IMR-90 (cell line): ENCODE data around the gene QTRT2. TPM values are rescaled to one million over a fixed set of nuclear protein-coding genes. Genes with fewer than 3 reads are reported as not detected.

Experiments
- ATAC-seq: fragments of 200-7000 bp; cut with Tn5 transposase; 2 replicates; pipeline ENCODE4 v1.9.1; 2020; ENCODE audit warnings: low read depth, mild to moderate bottlenecking, moderate library complexity
- Bru-seq: library from RNA; stranded (reverse); fragments of 400-500 nt; gene quantifications from one replicate; lab custom pipeline; 2021; lab: Mats Ljungman, UMichigan
- BruChase-seq, 2 experiments: library from RNA; stranded (reverse); fragments of 400-500 nt; gene quantifications; one replicate each; lab custom pipeline; 2021; lab: Mats Ljungman, UMichigan
- BruUV-seq: library from RNA; stranded (reverse); fragments of 400-500 nt; replicated peaks from 2 replicates; lab custom pipeline; 2021; lab: Mats Ljungman, UMichigan
- CTCF ChIA-PET: fragments of 300-600 bp; formaldehyde crosslinking; extraction: SDS; loops from one replicate; lab custom pipeline; 2021; ENCODE audit warnings: antibody characterized with exemption; lab: Yijun Ruan, JAX
- POLR2A ChIA-PET: fragments of 300-600 bp; sonication (Branson Sonifier 250); formaldehyde crosslinking; loops from one replicate; lab custom pipeline; 2022; ENCODE audit warnings: antibody characterized with exemption; ENCODE audit not compliant: unreplicated experiment; lab: Charles Lee
- DNase-seq: peaks from one replicate; pipeline ENCODE4 v3.0.0; 2013
- H2AFZ ChIP-seq: replicated peaks from 2 replicates; pipeline ENCODE3; 2013; ENCODE audit warnings: low read length, mild to moderate bottlenecking; ENCODE audit not compliant: poor library complexity
- H2AK5ac ChIP-seq: 2 replicates; pipeline ENCODE4 v1.6.1; 2013; ENCODE audit warnings: low read depth, low read length, inconsistent platforms
- H2AK9ac ChIP-seq: replicated peaks from 2 replicates; pipeline ENCODE3; 2013; ENCODE audit warnings: mild to moderate bottlenecking, low read depth, low read length, moderate library complexity; ENCODE audit not compliant: poor library complexity
- H2BK120ac ChIP-seq: 2 replicates; pipeline ENCODE4 v1.6.1; 2013; ENCODE audit warnings: low read depth, low read length, inconsistent platforms
- H2BK15ac ChIP-seq: 3 replicates; pipeline ENCODE4 v1.6.1; 2013; ENCODE audit warnings: low read depth, low read length, inconsistent platforms
- H2BK20ac ChIP-seq: 2 replicates; pipeline ENCODE4 v1.6.1; 2013; ENCODE audit warnings: low read depth, mild to moderate bottlenecking, inconsistent platforms, low read length, moderate library complexity
- H2BK5ac ChIP-seq: 2 replicates; pipeline ENCODE4 v1.6.1; 2013; ENCODE audit warnings: mild to moderate bottlenecking, low read depth, low read length, inconsistent platforms; ENCODE audit not compliant: poor library complexity, severe bottlenecking
- H3K14ac ChIP-seq: replicated peaks from 2 replicates; pipeline ENCODE4 v1.6.1; 2013; ENCODE audit warnings: low read depth, low read length, inconsistent platforms
- H3K18ac ChIP-seq: 2 replicates; pipeline ENCODE4 v1.6.1; 2013; ENCODE audit warnings: low read depth, low read length, control low read depth
- H3K23ac ChIP-seq: 2 replicates; pipeline ENCODE4 v1.6.1; 2013; ENCODE audit warnings: low read depth, low read length, inconsistent platforms
- H3K27ac ChIP-seq: 2 replicates; pipeline ENCODE4 v1.5.1; 2013; ENCODE audit warnings: mild to moderate bottlenecking, control low read depth, low read length; ENCODE audit not compliant: insufficient read depth
- H3K27me3 ChIP-seq: 2 replicates; pipeline ENCODE4 v1.6.1; 2013; ENCODE audit warnings: low read length; ENCODE audit not compliant: control insufficient read depth, insufficient read depth
- H3K36me3 ChIP-seq: 2 replicates; pipeline ENCODE4 v1.6.1; 2013; ENCODE audit warnings: low read length, mixed read lengths; ENCODE audit not compliant: control insufficient read depth, insufficient read depth
- H3K4ac ChIP-seq: 2 replicates; pipeline ENCODE4 v1.6.1; 2013; ENCODE audit warnings: low read depth, low read length, inconsistent platforms
- H3K4me1 ChIP-seq: 2 replicates; pipeline ENCODE4 v1.6.1; 2013; ENCODE audit warnings: low read length, mixed read lengths; ENCODE audit not compliant: control insufficient read depth, insufficient read depth
- H3K4me2 ChIP-seq: 2 replicates; pipeline ENCODE4 v1.6.1; 2013; ENCODE audit warnings: low read depth, mild to moderate bottlenecking, control low read depth, low read length, moderate library complexity
- H3K4me3 ChIP-seq: 2 replicates; pipeline ENCODE4 v1.5.1; 2013; ENCODE audit warnings: low read depth, mild to moderate bottlenecking, control low read depth, low read length, moderate library complexity; ENCODE audit not compliant: insufficient read depth
- H3K56ac ChIP-seq: 2 replicates; pipeline ENCODE4 v1.6.1; 2013; ENCODE audit warnings: low read length, inconsistent platforms; ENCODE audit not compliant: insufficient read depth; ENCODE audit errors: extremely low read depth
- H3K79me1 ChIP-seq, 2 experiments: 2 replicates each; pipeline ENCODE4 v1.6.1; 2013; ENCODE audit warnings: low read length in 2 of 2, inconsistent platforms in 1 of 2, low read depth in 1 of 2
- H3K9ac ChIP-seq: 2 replicates; pipeline ENCODE4 v1.6.1; 2013; ENCODE audit warnings: low read depth, low read length, control low read depth
- H3K9me1 ChIP-seq: 2 replicates; pipeline ENCODE4 v1.6.1; 2013; ENCODE audit warnings: low read length, inconsistent platforms; ENCODE audit not compliant: insufficient read depth
- H3K9me3 ChIP-seq: 2 replicates; pipeline ENCODE4 v1.6.1; 2013; ENCODE audit warnings: low read length; ENCODE audit not compliant: control insufficient read depth, insufficient read depth
- H4K20me1 ChIP-seq: 2 replicates; pipeline ENCODE4 v1.6.1; 2013; ENCODE audit warnings: low read length, inconsistent platforms; ENCODE audit not compliant: insufficient read depth
- H4K5ac ChIP-seq: 2 replicates; pipeline ENCODE4 v1.6.1; 2013; ENCODE audit warnings: mild to moderate bottlenecking, low read depth, low read length, control low read depth
- H4K8ac ChIP-seq, 2 experiments: 2 replicates each; pipeline ENCODE4 v1.6.1; 2013; ENCODE audit warnings: low read depth in 2 of 2, low read length in 2 of 2, control low read depth in 1 of 2, inconsistent platforms in 1 of 2
- H4K91ac ChIP-seq: 2 replicates; pipeline ENCODE4 v1.6.1; 2013; ENCODE audit warnings: low read depth, low read length, inconsistent platforms; ENCODE audit not compliant: insufficient read depth
- CEBPB ChIP-seq: IDR thresholded peaks from 2 replicates; pipeline ENCODE4 v1.6.1; 2012; ENCODE audit warnings: low read depth, low read length, improper control_type of control experiment
- FOS ChIP-seq: fragments of 150-350 bp; IDR thresholded peaks from 2 replicates; pipeline ENCODE4 v1.6.1; 2016; ENCODE audit warnings: low read depth, low read length
- MAFK ChIP-seq: IDR thresholded peaks from 2 replicates; pipeline ENCODE4 v1.6.1; 2012; ENCODE audit warnings: low read depth, low read length, improper control_type of control experiment
- MAZ ChIP-seq: IDR thresholded peaks from 2 replicates; pipeline ENCODE4 v1.6.1; 2012; ENCODE audit warnings: low read depth, mild to moderate bottlenecking, low read length, improper control_type of control experiment, moderate library complexity, borderline replicate concordance
- MXI1 ChIP-seq: IDR thresholded peaks from 2 replicates; pipeline ENCODE4 v1.6.1; 2012; ENCODE audit warnings: low read depth, mild to moderate bottlenecking, low read length, moderate library complexity, borderline replicate concordance
- POLR2A ChIP-seq: IDR thresholded peaks from 2 replicates; pipeline ENCODE4 v1.6.1; 2012; ENCODE audit warnings: mild to moderate bottlenecking, low read depth, low read length
- RAD21 ChIP-seq: IDR thresholded peaks from 2 replicates; pipeline ENCODE4 v1.6.1; 2012; ENCODE audit warnings: low read length, improper control_type of control experiment
- RFX5 ChIP-seq: IDR thresholded peaks from 2 replicates; pipeline ENCODE4 v1.8.0; 2012; ENCODE audit warnings: low read depth, mild to moderate bottlenecking, low read length, moderate library complexity
- USF2 ChIP-seq: fragments of 150-350 bp; IDR thresholded peaks from 2 replicates; pipeline ENCODE4 v1.6.1; 2017; ENCODE audit warnings: mild to moderate bottlenecking, antibody characterized with exemption, low read length, low read depth
- whole genome bisulfite sequencing, 2 experiments: methylation state at CpG; one replicate each; pipeline versions ENCODE4 v1.1.5 to v1.1.7; 2013; ENCODE audit warnings: missing lambda C conversion rate in 2 of 2; ENCODE audit not compliant: insufficient read length in 1 of 2; ENCODE audit errors: extremely low coverage in 2 of 2; 5-methylcytosine and 5-hydroxymethylcytosine counted together
- dilution Hi-C: fragments of 300-500 bp; cut with HindIII; formaldehyde crosslinking; loops from one replicate; pipeline ENCODE4 v1.14.3; 2018; ENCODE audit warnings: low sequenced_read_pairs; ENCODE audit not compliant: unreplicated experiment
- in situ Hi-C: fragments of 300-500 bp; cut with MboI; formaldehyde crosslinking; loops from 3 replicates; pipeline ENCODE4 v1.14.3; 2019; ENCODE audit warnings: low sequenced_read_pairs, inconsistent platforms, mixed read lengths
- intact Hi-C: fragments of 100-400 bp; cut with micrococcal nuclease; formaldehyde crosslinking; loops from 2 replicates; pipeline ENCODE4 v1.10.0; 2022
- long read RNA-seq: library from polyadenylated mRNA; unstranded; transcript quantifications from one replicate; pipeline ENCODE4 v2.0.0, GENCODE V29; 2021; ENCODE audit not compliant: unreplicated experiment
- polyA plus RNA-seq, 3 experiments: library from polyadenylated mRNA; depleted of rRNA; stranded (reverse); fragments of >200 nt; gene quantifications; 2 replicates each; pipeline ENCODE4 v1.2.3, GENCODE V29; 2012; ENCODE audit warnings: low replicate concordance in 1 of 3
- total RNA-seq: library from RNA; depleted of rRNA; stranded (reverse); fragments of >200 nt; gene quantifications from 2 replicates; pipeline ENCODE4 v1.2.3, GENCODE V29; 2012; rRNA removed

Gene QTRT2
- 15.6 and 20.3 TPM in 2 replicates for total RNA-seq
- 5.1 and 7.3 TPM in 2 replicates for polyA plus RNA-seq (2012; rRNA removed)
- 1.6 and 3.1 TPM in 2 replicates for polyA plus RNA-seq (2012; cell fraction: cytosol; rRNA removed)
- polyA plus RNA-seq (2012; cell fraction: nucleus; rRNA removed; ENCODE audit: low replicate concordance), result 2.5 and 10.7 TPM in 2 replicates
- percentile 66 among the genes with signal in this experiment for Bru-seq, nascent RNA
- percentile 58 among the genes with signal in this experiment for BruChase-seq, experiment 1, labeled RNA remaining after a 6-hour chase
- percentile 62 among the genes with signal in this experiment for BruChase-seq, experiment 2, labeled RNA remaining after a 2-hour chase
- long read RNA-seq, full-length matches to known transcripts, result 9 of 12 reads
- long read RNA-seq, partial matches to known transcripts, result 2 of 12 reads
- long read RNA-seq, other reads (novel, unspliced or antisense), result 1 of 12 reads

GRCh38 chr3:114056130-114057010 lies at the start of gene QTRT2, which contains the start of gene CCDC191:
TSS of gene QTRT2 (plus strand) at chr3:114056737. CDS start at chr3:114065258, 8,521 bp downstream.
TSS of gene CCDC191 (minus strand) at chr3:114056526. CDS start at chr3:114056466, 60 bp downstream.
- peak within 1 kb of the TSS; percentile 74 for H3K56ac ChIP-seq
- no peaks in the 10 kb centered on the region for H4K20me1 ChIP-seq
- TF ChIP-seq USF2 (peak; percentile 79), CEBPB (peak; percentile 83), RAD21 (no peak), MXI1 (peak; percentile 97), MAFK (peak; percentile 56; the same call in 1 of the 2 replicates), RFX5 (peak; percentile 68; the same call in 1 of the 2 replicates), MAZ (peak; percentile 73; the same call in 1 of the 2 replicates), FOS (peak; percentile 34; the same call in 1 of the 2 replicates), POLR2A (no peak; the same call in 1 of the 2 replicates)
- H2BK20ac ChIP-seq, result peak within 1 kb of the TSS; percentile 60; the same call in 1 of the 2 replicates
- H3K79me1 ChIP-seq, result peaks cover 13 to 38% of the 10 kb centered on the region in 2 experiments; a peak in 2 of 4 replicates
- no peaks in the 10 kb centered on the region for H3K27me3 ChIP-seq
- POLR2A ChIA-PET, result no interaction called here
- peak within 1 kb of the TSS; percentile 99 for H2AFZ ChIP-seq
- H3K36me3 ChIP-seq, result no peaks in the 10 kb centered on the region
- H3K14ac ChIP-seq, result peak within 1 kb of the TSS; percentile 95
- H3K4ac ChIP-seq, result peak within 1 kb of the TSS; percentile 91
- dilution Hi-C loops, result no loop called here
- CTCF ChIA-PET, result no interaction called here
- H3K4me3 ChIP-seq, result peak within 1 kb of the TSS; percentile 76
- in situ Hi-C loops, result no loop called here
- ATAC-seq (peak; percentile 99), DNase-seq (peak; percentile 99)
- H4K91ac ChIP-seq, result peak within 1 kb of the TSS; percentile 90
- H2AK9ac ChIP-seq, result peak within 1 kb of the TSS; percentile 76
- H3K9ac ChIP-seq, result peak within 1 kb of the TSS; percentile 78
- H3K27ac ChIP-seq, result peak within 1 kb of the TSS; percentile 70
- no peaks in the 10 kb centered on the region for H3K9me1 ChIP-seq
- peak within 1 kb of the TSS; percentile 79 for H3K4me2 ChIP-seq
- peak within 1 kb of the TSS; percentile 73 for H2BK5ac ChIP-seq
- no peaks in the 10 kb centered on the region for H3K9me3 ChIP-seq
- intact Hi-C loops, result loop anchor here (5.0 to 10.0 kb wide), 2 partner anchors 219 to 312 kb away; partner anchors contain the start of genes ATP6V1A, GRAMD1C and NAA50
- H2BK15ac ChIP-seq, result peak within 1 kb of the TSS; percentile 66; the same call in 2 of the 3 replicates
- no peaks in the 10 kb centered on the region for H3K4me1 ChIP-seq
- peak within 1 kb of the TSS; percentile 88 for H2BK120ac ChIP-seq
- peak within 1 kb of the TSS; percentile 67 for H3K18ac ChIP-seq
- H4K5ac ChIP-seq, result peak within 1 kb of the TSS; percentile 86
- peak within 1 kb of the TSS; percentile 86 for H3K23ac ChIP-seq
- no peak within 1 kb of the TSS for H2AK5ac ChIP-seq
- 0% methylated on average over 26 of the region's 49 CpGs; no CpG with 5 or more reads in 1 of the 2 experiments for WGBS, 2 experiments
- peak within 1 kb of the TSS; percentile 68 to 98 for H4K8ac ChIP-seq
- no TSS peak for BruUV-seq
